HEK293 (cell line): Measurements from ENCODE around the gene UNC93B1.

ENCODE experiments used
- EGR2 ChIP-seq: fragments of 450-650 bp; formaldehyde crosslinking; IDR thresholded peaks from 2 replicates; pipeline ENCODE4 v1.5.1; 2016; ENCODE audit warnings: low read depth, missing biosample characterization, missing genetic modification characterization
- GLIS2 ChIP-seq: fragments of 450-650 bp; formaldehyde crosslinking; IDR thresholded peaks from 2 replicates; pipeline ENCODE4 v1.5.1; 2016; ENCODE audit warnings: missing biosample characterization, missing genetic modification characterization
- KLF8 ChIP-seq: fragments of 450-650 bp; formaldehyde crosslinking; IDR thresholded peaks from 2 replicates; pipeline ENCODE4 v1.5.1; 2016; ENCODE audit warnings: missing biosample characterization, missing genetic modification characterization
- ZBTB17 ChIP-seq: fragments of 450-650 bp; formaldehyde crosslinking; IDR thresholded peaks from 2 replicates; pipeline ENCODE4 v1.5.1; 2016; ENCODE audit warnings: missing biosample characterization, missing genetic modification characterization
- ZNF302 ChIP-seq: fragments of 450-650 bp; formaldehyde crosslinking; IDR thresholded peaks from 2 replicates; pipeline ENCODE4 v1.5.1; 2016; ENCODE audit warnings: missing biosample characterization, missing genetic modification characterization, low read depth
- ZNF623 ChIP-seq: fragments of 450-650 bp; formaldehyde crosslinking; IDR thresholded peaks from 2 replicates; pipeline ENCODE4 v1.5.1; 2016; ENCODE audit warnings: missing biosample characterization, missing genetic modification characterization
- ZNF701 ChIP-seq: fragments of 450-650 bp; formaldehyde crosslinking; IDR thresholded peaks from 2 replicates; pipeline ENCODE4 v1.5.1; 2016; ENCODE audit warnings: missing biosample characterization, missing genetic modification characterization
- TF ChIP-seq, protein P1 (sequence below): fragments of 450-650 bp; formaldehyde crosslinking; IDR thresholded peaks from 2 replicates; pipeline ENCODE4 v1.5.1; 2017; ENCODE audit warnings: missing biosample characterization, missing genetic modification characterization
- TF ChIP-seq, protein P2 (sequence below): fragments of 450-650 bp; formaldehyde crosslinking; IDR thresholded peaks from 2 replicates; pipeline ENCODE4 v1.5.1; 2016; ENCODE audit warnings: missing biosample characterization, missing genetic modification characterization
- TF ChIP-seq, protein P3 (sequence below): fragments of 450-650 bp; formaldehyde crosslinking; IDR thresholded peaks from 2 replicates; pipeline ENCODE4 v1.5.1; 2016; ENCODE audit warnings: missing biosample characterization, missing genetic modification characterization

DNA sequence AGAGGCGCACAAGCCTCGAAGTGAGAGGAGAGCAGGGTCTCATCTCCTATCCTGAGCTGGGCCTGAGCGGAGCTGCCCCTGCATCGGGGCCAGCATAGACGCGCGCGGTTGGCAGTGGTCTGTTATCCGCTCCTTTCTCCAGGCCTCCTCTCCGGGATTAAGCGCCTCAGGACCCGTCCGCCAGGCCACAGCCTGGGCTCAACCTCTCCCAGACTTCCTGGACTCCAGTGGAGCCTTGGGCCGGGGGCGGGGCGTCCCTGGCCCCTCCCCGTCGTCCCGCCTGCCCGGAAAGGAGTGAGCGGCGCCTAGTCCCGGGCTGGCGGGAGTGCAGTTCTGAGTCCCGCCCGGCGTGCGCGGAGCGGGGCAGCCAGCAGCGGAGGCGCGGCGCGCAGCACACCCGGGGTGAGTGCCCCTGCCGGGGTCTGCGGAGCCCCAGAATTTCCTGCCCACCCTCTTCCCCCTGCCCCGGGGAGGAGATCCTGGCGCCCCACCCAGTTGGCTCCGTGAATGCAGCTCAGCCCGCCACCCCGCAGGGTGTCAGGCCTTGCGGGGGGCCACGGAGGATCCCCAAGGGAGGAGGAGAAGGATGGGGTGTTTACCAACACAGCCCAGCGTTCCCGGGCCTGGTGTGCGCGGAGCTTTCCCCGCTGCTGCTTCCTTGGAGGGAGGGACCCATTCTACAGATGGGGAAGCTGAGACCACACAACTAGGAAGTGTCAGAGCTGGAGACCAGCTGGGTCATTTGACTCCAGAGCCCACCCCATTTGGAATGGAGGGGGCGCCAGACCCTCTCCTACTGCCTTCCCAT, 35.0 kb upstream of the UNC93B1 start, which contains the start of gene TCIRG1:
- TF ChIP-seq ZNF623 (tag by site-specific recombination) (no peak), EGR2 (tag by site-specific recombination) (no peak), ZBTB17 (tag by site-specific recombination) (0 out of 2 replicates have a peak, but pooled peaks have one; percentile 24), GLIS2 (tag by site-specific recombination) (peak; percentile 43), KLF8 (tag by site-specific recombination) (no peak), ZNF701 (tag by site-specific recombination) (no peak), ZNF302 (tag by site-specific recombination) (no peak)
- TF ChIP-seq, protein P1, sequence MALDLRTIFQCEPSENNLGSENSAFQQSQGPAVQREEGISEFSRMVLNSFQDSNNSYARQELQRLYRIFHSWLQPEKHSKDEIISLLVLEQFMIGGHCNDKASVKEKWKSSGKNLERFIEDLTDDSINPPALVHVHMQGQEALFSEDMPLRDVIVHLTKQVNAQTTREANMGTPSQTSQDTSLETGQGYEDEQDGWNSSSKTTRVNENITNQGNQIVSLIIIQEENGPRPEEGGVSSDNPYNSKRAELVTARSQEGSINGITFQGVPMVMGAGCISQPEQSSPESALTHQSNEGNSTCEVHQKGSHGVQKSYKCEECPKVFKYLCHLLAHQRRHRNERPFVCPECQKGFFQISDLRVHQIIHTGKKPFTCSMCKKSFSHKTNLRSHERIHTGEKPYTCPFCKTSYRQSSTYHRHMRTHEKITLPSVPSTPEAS: no peak
- TF ChIP-seq, protein P2, sequence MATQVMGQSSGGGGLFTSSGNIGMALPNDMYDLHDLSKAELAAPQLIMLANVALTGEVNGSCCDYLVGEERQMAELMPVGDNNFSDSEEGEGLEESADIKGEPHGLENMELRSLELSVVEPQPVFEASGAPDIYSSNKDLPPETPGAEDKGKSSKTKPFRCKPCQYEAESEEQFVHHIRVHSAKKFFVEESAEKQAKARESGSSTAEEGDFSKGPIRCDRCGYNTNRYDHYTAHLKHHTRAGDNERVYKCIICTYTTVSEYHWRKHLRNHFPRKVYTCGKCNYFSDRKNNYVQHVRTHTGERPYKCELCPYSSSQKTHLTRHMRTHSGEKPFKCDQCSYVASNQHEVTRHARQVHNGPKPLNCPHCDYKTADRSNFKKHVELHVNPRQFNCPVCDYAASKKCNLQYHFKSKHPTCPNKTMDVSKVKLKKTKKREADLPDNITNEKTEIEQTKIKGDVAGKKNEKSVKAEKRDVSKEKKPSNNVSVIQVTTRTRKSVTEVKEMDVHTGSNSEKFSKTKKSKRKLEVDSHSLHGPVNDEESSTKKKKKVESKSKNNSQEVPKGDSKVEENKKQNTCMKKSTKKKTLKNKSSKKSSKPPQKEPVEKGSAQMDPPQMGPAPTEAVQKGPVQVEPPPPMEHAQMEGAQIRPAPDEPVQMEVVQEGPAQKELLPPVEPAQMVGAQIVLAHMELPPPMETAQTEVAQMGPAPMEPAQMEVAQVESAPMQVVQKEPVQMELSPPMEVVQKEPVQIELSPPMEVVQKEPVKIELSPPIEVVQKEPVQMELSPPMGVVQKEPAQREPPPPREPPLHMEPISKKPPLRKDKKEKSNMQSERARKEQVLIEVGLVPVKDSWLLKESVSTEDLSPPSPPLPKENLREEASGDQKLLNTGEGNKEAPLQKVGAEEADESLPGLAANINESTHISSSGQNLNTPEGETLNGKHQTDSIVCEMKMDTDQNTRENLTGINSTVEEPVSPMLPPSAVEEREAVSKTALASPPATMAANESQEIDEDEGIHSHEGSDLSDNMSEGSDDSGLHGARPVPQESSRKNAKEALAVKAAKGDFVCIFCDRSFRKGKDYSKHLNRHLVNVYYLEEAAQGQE: no peak
- TF ChIP-seq, protein P3, sequence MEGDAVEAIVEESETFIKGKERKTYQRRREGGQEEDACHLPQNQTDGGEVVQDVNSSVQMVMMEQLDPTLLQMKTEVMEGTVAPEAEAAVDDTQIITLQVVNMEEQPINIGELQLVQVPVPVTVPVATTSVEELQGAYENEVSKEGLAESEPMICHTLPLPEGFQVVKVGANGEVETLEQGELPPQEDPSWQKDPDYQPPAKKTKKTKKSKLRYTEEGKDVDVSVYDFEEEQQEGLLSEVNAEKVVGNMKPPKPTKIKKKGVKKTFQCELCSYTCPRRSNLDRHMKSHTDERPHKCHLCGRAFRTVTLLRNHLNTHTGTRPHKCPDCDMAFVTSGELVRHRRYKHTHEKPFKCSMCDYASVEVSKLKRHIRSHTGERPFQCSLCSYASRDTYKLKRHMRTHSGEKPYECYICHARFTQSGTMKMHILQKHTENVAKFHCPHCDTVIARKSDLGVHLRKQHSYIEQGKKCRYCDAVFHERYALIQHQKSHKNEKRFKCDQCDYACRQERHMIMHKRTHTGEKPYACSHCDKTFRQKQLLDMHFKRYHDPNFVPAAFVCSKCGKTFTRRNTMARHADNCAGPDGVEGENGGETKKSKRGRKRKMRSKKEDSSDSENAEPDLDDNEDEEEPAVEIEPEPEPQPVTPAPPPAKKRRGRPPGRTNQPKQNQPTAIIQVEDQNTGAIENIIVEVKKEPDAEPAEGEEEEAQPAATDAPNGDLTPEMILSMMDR: no peak
